Stimulated activated CD4-positive, alpha-beta T cell treated with anti-CD3 and anti-CD28 coated beads, Interleukin-12 subunit alpha, Interleukin-12 subunit beta, amount 100 ng/mL, for 24 hours (primary cell): ENCODE measurements around the gene NPY4R2.
"Not testable (repeated sequence)": the region's sequence is repeated elsewhere in the genome, so short reads cannot be mapped to it uniquely, and the experiment has no call there.

Experiments used
- DNase-seq, 2 experiments: peaks; one replicate each; pipeline ENCODE4 v3.0.0-alpha.2; 2020; ENCODE audit warnings: low read depth in 2 of 2

Gene NPY4R2

GRCh38 chr10:47918475-47918874, at the start of gene NPY4R2:
Gene NPY4R2 (plus strand): TSS chr10:47918662. CDS start chr10:47921988, 3,326 bp downstream.
- not testable (repeated sequence) for DNase-seq

- DNase-seq: not testable (repeated sequence)
Observed at GRCh38 chr10:47870887-47871286, 47.6 kb upstream of the NPY4R2 start.

GRCh38 chr10:47871485-47872180, 46.8 kb upstream of the NPY4R2 start:
- DNase-seq: not testable (repeated sequence)

GRCh38 chr10:47872236-47872635, 46.2 kb upstream of the NPY4R2 start:
- not testable (repeated sequence) for DNase-seq

- DNase-seq: not testable (repeated sequence)
Observed at GRCh38 chr10:47884239-47884638, 34.2 kb upstream of the NPY4R2 start.

GRCh38 chr10:47884934-47885333, 33.5 kb upstream of the NPY4R2 start:
- DNase-seq: not testable (repeated sequence)

- DNase-seq: not testable (repeated sequence)
Observed at GRCh38 chr10:47886356-47886755, 32.1 kb upstream of the NPY4R2 start.

- not testable (repeated sequence) for DNase-seq
Observed at GRCh38 chr10:47886827-47887226, 31.6 kb upstream of the NPY4R2 start.

GRCh38 chr10:47890737-47891136, 27.7 kb upstream of the NPY4R2 start:
- DNase-seq: not testable (repeated sequence)

GRCh38 chr10:47892494-47893261, 25.8 kb upstream of the NPY4R2 start:
- not testable (repeated sequence) for DNase-seq

GRCh38 chr10:47894571-47894970, 23.9 kb upstream of the NPY4R2 start:
- DNase-seq: not testable (repeated sequence)

- not testable (repeated sequence) for DNase-seq
Observed at GRCh38 chr10:47897813-47898212, 20.6 kb upstream of the NPY4R2 start.

- DNase-seq: not testable (repeated sequence)
Observed at GRCh38 chr10:47909333-47909732, 9.1 kb upstream of the NPY4R2 start.

GRCh38 chr10:47910486-47910885, 8.0 kb upstream of the NPY4R2 start:
- DNase-seq: not testable (repeated sequence)

GRCh38 chr10:47914052-47914451, 4.4 kb upstream of the NPY4R2 start:
- DNase-seq: not testable (repeated sequence)

- not testable (repeated sequence) for DNase-seq
Observed at GRCh38 chr10:47915849-47916548, 2.5 kb upstream of the NPY4R2 start.

- DNase-seq: not testable (repeated sequence)
Observed at GRCh38 chr10:47920610-47921009, 2.1 kb downstream of the NPY4R2 start.

GRCh38 chr10:47922503-47922902, 4.0 kb downstream of the NPY4R2 start:
- DNase-seq: not testable (repeated sequence)

GRCh38 chr10:47924628-47925027, 6.2 kb downstream of the NPY4R2 start:
- not testable (repeated sequence) for DNase-seq

- DNase-seq: not testable (repeated sequence)
Observed at GRCh38 chr10:47927147-47927916, 8.9 kb downstream of the NPY4R2 start.

- DNase-seq: not testable (repeated sequence)
Observed at GRCh38 chr10:47928225-47928624, 9.8 kb downstream of the NPY4R2 start.
